ENCODE data around the gene TRIM52. TPM values are rescaled to one million over a fixed set of nuclear protein-coding genes. Genes with fewer than 3 reads are reported as not detected.

TRIM52 gene
- total and polyA plus RNA-seq, 10 of the 15 experiments (the other 5 are each of a cell fraction or from before 2014, with no cell fraction given), result 1.4 to 24.3 (median 8.1) TPM

- CTCF ChIA-PET, result interaction anchor here (1.1 kb wide), 2 partner anchors 14 to 97 kb away, joined by 3 read pairs; no protein-coding TSS in a partner anchor
- RAD21 ChIA-PET (ENCODE audit: unreplicated experiment), result no interaction called here
- Histone ChIP-seq H3K9me3 (replicated peaks; ENCODE audit: control insufficient read depth, insufficient read depth, low read length) (no peaks in the 10 kb centered on the region), H3K4me2 (ENCODE audit: control insufficient read depth, insufficient read depth) (no peak overlapping the region), H4K20me1 (ENCODE audit: control insufficient read depth, insufficient read depth) (no peaks in the 10 kb centered on the region), H3K79me2 (ENCODE audit: control insufficient read depth, insufficient read depth, low read length) (peaks cover 20% of the 10 kb centered on the region), H2AFZ (ENCODE audit: control insufficient read depth, low read depth, low read length) (no peak overlapping the region), H3K9ac (ENCODE audit: control insufficient read depth, insufficient read depth, low read length) (no peak overlapping the region), H3K4me3 (no peak overlapping the region), H3K27ac (ENCODE audit: control insufficient read depth, insufficient read depth) (no peak overlapping the region), H3K27me3 (replicated peaks in 1 of 2; ENCODE audit: control insufficient read depth in 2 of 2, insufficient read depth in 2 of 2, low read length in 1 of 2) (no peaks in the 10 kb centered on the region), H3K4me1 (ENCODE audit: control insufficient read depth, insufficient read depth, low read length) (peaks cover 3% of the 10 kb centered on the region; the same call in 1 of the 2 replicates), H3K36me3 (ENCODE audit: control insufficient read depth in 2 of 2, insufficient read depth in 2 of 2, low read length in 1 of 2) (peaks cover 1 to 4% of the 10 kb centered on the region in 2 experiments; a peak in 2 of 4 replicates)
- SMC1A ChIA-PET (ENCODE audit: uncharacterized antibody, unreplicated experiment), result no interaction called here
- ATAC-seq, result no peak
- POLR2A ChIA-PET, result interaction anchor here (1.0 kb wide), 1 partner anchor 108 kb away, joined by 3 read pairs; no protein-coding TSS in a partner anchor
- DNase-seq (ENCODE audit: low read depth, low spot score), result no peak
- intact Hi-C loops (cut with micrococcal nuclease; ENCODE audit: unreplicated experiment) (no loop called here), in situ Hi-C loops (cut with MboI) (no loop called here)
- WGBS (ENCODE audit: insufficient coverage, insufficient replicate concordance, low lambda C conversion rate, missing lambda C conversion rate), result 94% methylated on average over 18 of the region's 18 CpGs
- FAIRE-seq, result no peak
- no TSS peak for BruUV-seq (replicated peaks)
- no peak for TF ChIP-seq ATF7 (IDR thresholded peaks at IDR 0.05; ENCODE audit: low read depth)
- no peak for TF ChIP-seq BMI1 (IDR thresholded peaks at IDR 0.05; ENCODE audit: borderline replicate concordance)
- TF ChIP-seq YBX1 (IDR thresholded peaks at IDR 0.05), result no peak
- TF ChIP-seq, protein P1, sequence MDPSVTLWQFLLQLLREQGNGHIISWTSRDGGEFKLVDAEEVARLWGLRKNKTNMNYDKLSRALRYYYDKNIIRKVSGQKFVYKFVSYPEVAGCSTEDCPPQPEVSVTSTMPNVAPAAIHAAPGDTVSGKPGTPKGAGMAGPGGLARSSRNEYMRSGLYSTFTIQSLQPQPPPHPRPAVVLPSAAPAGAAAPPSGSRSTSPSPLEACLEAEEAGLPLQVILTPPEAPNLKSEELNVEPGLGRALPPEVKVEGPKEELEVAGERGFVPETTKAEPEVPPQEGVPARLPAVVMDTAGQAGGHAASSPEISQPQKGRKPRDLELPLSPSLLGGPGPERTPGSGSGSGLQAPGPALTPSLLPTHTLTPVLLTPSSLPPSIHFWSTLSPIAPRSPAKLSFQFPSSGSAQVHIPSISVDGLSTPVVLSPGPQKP (IDR thresholded peaks at IDR 0.05; ENCODE audit: low read depth, low read length), result no peak
- no peak for TF ChIP-seq CBFB (IDR thresholded peaks at IDR 0.05; ENCODE audit: low read depth)
- TF ChIP-seq CHD4 (IDR thresholded peaks at IDR 0.05), result no peak
- TF ChIP-seq, protein P2, sequence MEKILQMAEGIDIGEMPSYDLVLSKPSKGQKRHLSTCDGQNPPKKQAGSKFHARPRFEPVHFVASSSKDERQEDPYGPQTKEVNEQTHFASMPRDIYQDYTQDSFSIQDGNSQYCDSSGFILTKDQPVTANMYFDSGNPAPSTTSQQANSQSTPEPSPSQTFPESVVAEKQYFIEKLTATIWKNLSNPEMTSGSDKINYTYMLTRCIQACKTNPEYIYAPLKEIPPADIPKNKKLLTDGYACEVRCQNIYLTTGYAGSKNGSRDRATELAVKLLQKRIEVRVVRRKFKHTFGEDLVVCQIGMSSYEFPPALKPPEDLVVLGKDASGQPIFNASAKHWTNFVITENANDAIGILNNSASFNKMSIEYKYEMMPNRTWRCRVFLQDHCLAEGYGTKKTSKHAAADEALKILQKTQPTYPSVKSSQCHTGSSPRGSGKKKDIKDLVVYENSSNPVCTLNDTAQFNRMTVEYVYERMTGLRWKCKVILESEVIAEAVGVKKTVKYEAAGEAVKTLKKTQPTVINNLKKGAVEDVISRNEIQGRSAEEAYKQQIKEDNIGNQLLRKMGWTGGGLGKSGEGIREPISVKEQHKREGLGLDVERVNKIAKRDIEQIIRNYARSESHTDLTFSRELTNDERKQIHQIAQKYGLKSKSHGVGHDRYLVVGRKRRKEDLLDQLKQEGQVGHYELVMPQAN (conservative IDR thresholded peaks at IDR 0.05), result no peak
- no peak for TF ChIP-seq SIN3A (IDR thresholded peaks at IDR 0.05; ENCODE audit: low read depth, low read length)
- TF ChIP-seq SP1 (IDR thresholded peaks at IDR 0.05; ENCODE audit: low read depth, low read length), result no peak
- no peak for TF ChIP-seq BCL11A (IDR thresholded peaks at IDR 0.05; ENCODE audit: low read depth, low read length)
- TF ChIP-seq MTA2 (IDR thresholded peaks at IDR 0.05; ENCODE audit: low read depth), result no peak
- no peak for TF ChIP-seq TCF3 (IDR thresholded peaks at IDR 0.05; ENCODE audit: borderline replicate concordance, insufficient read depth, low read depth, low read length)
These were observed 4.2 kb upstream of the TRIM52 start for GRCh38 chr5:181265092-181265671.

Measured in GM12878 (cell line).